Gastroesophageal sphincter (tissue), 4 donors: ENCODE measurements around the gene TFDP2. TPM values are rescaled to one million over a fixed set of nuclear protein-coding genes. Genes with fewer than 3 reads are reported as not detected.

Source experiments
- ATAC-seq: fragments of 150-250 bp; one replicate; pipeline ENCODE4 v1.9.1; 2016; ENCODE audit warnings: mild to moderate bottlenecking, moderate library complexity
- H3K27ac ChIP-seq, 4 donors: fragments of 200-600 bp; sonication (generic) in 3 of 4; 1 replicate in 3 of 4; 2 replicates in 1 of 4; pipeline ENCODE4 v1.5.1; 2016 to 2019
- H3K27me3 ChIP-seq: fragments of 200-600 bp; sonication (generic); one replicate; pipeline ENCODE4 v1.5.1; 2019
- H3K36me3 ChIP-seq, 2 donors: fragments of 200-600 bp; sonication (generic); one replicate each; pipeline ENCODE4 v1.5.1; 2019; ENCODE audit warnings: control low read depth in 1 of 2
- H3K4me1 ChIP-seq, 3 donors: fragments of 200-600 bp; sonication (generic); 1 replicate in 2 of 3; 2 replicates in 1 of 3; pipeline ENCODE4 v1.5.1; 2016 to 2019; ENCODE audit warnings: control low read depth in 2 of 3
- H3K4me3 ChIP-seq, 2 donors: fragments of 200-600 bp; sonication (generic); one replicate each; pipeline ENCODE4 v1.5.1; 2019; ENCODE audit warnings: mild to moderate bottlenecking in 1 of 2, moderate library complexity in 1 of 2
- H3K9me3 ChIP-seq, 3 donors: fragments of 200-600 bp; sonication (generic); one replicate each; pipeline ENCODE4 v1.5.1; 2017 to 2019; ENCODE audit warnings: control low read depth in 2 of 3
- EP300 ChIP-seq: sonication (generic); formaldehyde crosslinking; IDR thresholded peaks from one replicate; pipeline ENCODE4 v1.6.1; 2017; ENCODE audit warnings: antibody characterized with exemption, mild to moderate bottlenecking
- POLR2A ChIP-seq, 2 donors: fragments of 450-650 bp; IDR thresholded peaks; one replicate each; pipeline ENCODE4 v1.6.1; 2017; ENCODE audit warnings: antibody characterized with exemption in 2 of 2, mild to moderate bottlenecking in 2 of 2, moderate library complexity in 1 of 2
- POLR2AphosphoS5 ChIP-seq: sonication (generic); formaldehyde crosslinking; IDR thresholded peaks from one replicate; pipeline ENCODE4 v1.6.1; 2017; ENCODE audit warnings: antibody characterized with exemption
- WGBS, 2 donors: methylation state at CpG; one replicate each; pipeline ENCODE4 v1.1.5; 2018; ENCODE audit warnings: low coverage in 1 of 2; 5-methylcytosine and 5-hydroxymethylcytosine counted together
- total RNA-seq, 4 donors: library from RNA; depleted of rRNA; stranded (reverse); fragments of >200 nt; gene quantifications; one replicate each; pipeline ENCODE4 v1.1.0, GENCODE V29; 2016
- TF ChIP-seq, protein P1 (sequence below), 4 experiments: fragments of 200-600 bp in 2 of 4; fragments of 450-650 bp in 2 of 4; sonication (generic) in 1 of 4; IDR thresholded peaks; one replicate each; pipeline ENCODE4 v1.5.1; 2017 to 2019; ENCODE audit warnings: antibody characterized with exemption in 4 of 4, mild to moderate bottlenecking in 2 of 4, moderate library complexity in 2 of 4

TFDP2 gene, protein sequence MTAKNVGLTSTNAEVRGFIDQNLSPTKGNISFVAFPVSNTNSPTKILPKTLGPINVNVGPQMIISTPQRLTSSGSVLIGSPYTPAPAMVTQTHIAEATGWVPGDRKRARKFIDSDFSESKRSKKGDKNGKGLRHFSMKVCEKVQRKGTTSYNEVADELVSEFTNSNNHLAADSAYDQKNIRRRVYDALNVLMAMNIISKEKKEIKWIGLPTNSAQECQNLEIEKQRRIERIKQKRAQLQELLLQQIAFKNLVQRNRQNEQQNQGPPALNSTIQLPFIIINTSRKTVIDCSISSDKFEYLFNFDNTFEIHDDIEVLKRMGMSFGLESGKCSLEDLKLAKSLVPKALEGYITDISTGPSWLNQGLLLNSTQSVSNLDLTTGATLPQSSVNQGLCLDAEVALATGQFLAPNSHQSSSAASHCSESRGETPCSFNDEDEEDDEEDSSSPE
- 100 to 1,000 TPM in 2 of 4 donors, 10 to 100 TPM in 2; 56.2 to 267 (median 108) TPM for total RNA-seq

DNA sequence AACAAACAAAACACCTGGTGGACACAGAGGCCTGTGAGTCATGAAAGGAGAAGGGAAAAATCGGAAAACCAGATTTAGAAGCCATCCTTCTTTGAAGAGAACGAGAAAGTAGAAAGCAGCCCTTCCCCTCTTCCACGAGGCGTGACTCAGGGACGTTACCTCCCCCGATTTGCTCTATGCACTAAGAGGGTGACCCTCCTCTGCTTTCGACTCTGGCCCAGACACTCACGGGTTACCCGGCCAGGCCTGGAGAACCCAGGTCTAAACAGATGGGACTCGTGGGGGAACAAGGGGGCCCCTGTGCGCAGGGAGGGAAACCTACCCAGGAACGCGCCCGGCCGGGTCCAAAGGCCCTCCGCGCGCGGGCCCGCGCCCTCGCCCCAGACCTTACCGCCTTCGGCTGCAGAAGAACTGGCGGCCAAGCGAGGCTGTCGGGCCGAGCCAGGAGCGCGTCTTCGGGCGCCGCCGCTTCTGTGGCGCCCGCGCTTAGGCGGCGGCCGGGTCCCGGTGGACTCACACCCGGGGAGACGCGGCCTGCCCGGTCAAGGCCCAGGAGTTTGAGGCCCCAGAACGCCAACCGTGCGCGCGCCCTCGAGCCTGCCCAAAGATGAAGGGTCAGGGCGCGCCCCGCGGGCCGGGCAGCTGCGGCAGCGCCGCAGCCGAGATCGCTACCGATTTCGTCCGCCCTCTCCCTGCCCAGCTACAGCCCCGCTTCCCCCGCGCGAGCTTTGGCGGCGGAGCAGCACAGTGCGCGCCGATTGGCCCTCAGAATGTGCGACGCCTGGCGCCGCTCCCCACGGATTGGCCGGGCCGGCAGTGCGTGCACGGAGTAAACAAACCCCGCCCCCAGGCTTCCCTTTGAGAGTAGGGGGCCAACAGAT is at the start of gene TFDP2:
Gene TFDP2 (minus strand): TSS at position 753 of the 881 bp plus-strand sequence. CDS start 47,795 bp downstream, outside the sequence.
- WGBS, 2 donors: 0% methylated on average over 5 of the region's 83 CpGs; no CpG with 5 or more reads in 1 of the 2 donors
- peak; percentile 99 for ATAC-seq
- TF ChIP-seq POLR2A (IDR thresholded peaks at IDR 0.05) (peak; percentile 87 to 89), EP300 (no peak), POLR2AphosphoS5 (peak; percentile 89)
- TF ChIP-seq, protein P1, sequence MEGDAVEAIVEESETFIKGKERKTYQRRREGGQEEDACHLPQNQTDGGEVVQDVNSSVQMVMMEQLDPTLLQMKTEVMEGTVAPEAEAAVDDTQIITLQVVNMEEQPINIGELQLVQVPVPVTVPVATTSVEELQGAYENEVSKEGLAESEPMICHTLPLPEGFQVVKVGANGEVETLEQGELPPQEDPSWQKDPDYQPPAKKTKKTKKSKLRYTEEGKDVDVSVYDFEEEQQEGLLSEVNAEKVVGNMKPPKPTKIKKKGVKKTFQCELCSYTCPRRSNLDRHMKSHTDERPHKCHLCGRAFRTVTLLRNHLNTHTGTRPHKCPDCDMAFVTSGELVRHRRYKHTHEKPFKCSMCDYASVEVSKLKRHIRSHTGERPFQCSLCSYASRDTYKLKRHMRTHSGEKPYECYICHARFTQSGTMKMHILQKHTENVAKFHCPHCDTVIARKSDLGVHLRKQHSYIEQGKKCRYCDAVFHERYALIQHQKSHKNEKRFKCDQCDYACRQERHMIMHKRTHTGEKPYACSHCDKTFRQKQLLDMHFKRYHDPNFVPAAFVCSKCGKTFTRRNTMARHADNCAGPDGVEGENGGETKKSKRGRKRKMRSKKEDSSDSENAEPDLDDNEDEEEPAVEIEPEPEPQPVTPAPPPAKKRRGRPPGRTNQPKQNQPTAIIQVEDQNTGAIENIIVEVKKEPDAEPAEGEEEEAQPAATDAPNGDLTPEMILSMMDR (IDR thresholded peaks at IDR 0.05): peak in 1 of 4 experiments; percentile 24
- H3K27ac ChIP-seq: peak within 1 kb of the TSS; percentile 73 to 98 (median 92)
- H3K27me3 ChIP-seq: no peaks in the 10 kb centered on the region
- no peaks in the 10 kb centered on the region for H3K36me3 ChIP-seq
- no peaks in the 10 kb centered on the region for H3K9me3 ChIP-seq
- peak within 1 kb of the TSS; percentile 59 to 72 for H3K4me3 ChIP-seq
- H3K4me1 ChIP-seq: peaks cover 0 to 48% (median 4%) of the 10 kb centered on the region in 3 donors

DNA sequence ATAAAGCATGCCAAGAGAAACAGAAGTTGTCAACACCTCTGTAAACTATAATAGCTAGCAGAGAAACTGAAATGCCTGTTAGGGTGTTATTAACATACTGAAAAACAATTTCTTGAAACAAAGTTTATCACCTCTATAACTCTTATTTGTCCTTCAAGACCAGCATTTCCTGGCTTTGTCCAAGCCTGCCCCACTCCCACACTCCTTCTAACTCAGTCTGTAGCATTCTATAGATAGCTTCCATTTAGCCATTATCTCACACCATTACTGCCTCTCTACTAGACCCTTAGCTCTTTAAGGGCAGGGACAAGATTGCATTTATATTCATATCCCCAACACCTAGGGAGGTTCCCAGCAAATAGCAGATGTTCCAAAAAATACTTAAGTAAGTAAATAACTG is 39.5 kb upstream of the TFDP2 start:
- TF ChIP-seq, protein P1 (IDR thresholded peaks at IDR 0.05): no peak
- TF ChIP-seq POLR2A (IDR thresholded peaks at IDR 0.05) (no peak), POLR2AphosphoS5 (no peak), EP300 (no peak)
- Histone ChIP-seq H3K27ac (peak overlapping the region in 1 of 4 donors; percentile 31), H3K9me3 (no peaks in the 10 kb centered on the region), H3K27me3 (no peaks in the 10 kb centered on the region), H3K4me1 (peaks cover 0 to 12% (median 0%) of the 10 kb centered on the region in 3 donors), H3K4me3 (no peak overlapping the region), H3K36me3 (peaks cover 0 to 44% of the 10 kb centered on the region in 2 donors)
- ATAC-seq: no peak

DNA sequence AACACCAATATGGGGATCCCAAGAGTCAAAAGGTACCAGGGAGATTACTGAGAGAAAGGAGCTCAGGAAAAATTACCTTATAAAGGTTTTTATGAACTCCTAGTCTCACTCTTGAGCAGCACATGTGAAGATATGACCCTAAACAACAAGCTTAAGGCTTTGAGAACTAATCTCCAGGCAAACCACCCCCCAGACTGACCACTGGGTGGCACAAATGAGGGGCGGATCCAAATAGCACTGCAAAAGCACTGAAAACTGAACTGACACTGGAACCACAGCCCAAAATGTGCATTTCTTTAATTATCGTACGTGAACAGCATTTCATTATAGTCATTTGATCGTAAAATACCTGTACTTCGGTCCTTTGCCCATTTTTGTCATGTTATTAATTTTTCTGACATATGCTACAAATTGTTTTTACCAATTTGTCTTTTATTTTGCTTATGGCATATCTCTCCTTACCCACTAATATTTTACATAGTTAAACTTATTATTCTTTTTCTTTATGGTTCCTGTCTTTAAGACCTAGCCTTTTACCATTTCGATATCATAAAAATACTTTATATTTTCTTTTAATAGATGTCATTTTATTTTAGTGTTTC is 31.5 kb upstream of the TFDP2 start:
- TF ChIP-seq EP300: no peak
- TF ChIP-seq, protein P1 (IDR thresholded peaks at IDR 0.05): peak; percentile 43 to 63 (median 50)
- Histone ChIP-seq H3K36me3 (peaks cover 0 to 76% of the 10 kb centered on the region in 2 donors), H3K9me3 (no peaks in the 10 kb centered on the region), H3K4me3 (no peak overlapping the region), H3K27me3 (no peaks in the 10 kb centered on the region), H3K27ac (no peak overlapping the region), H3K4me1 (no peaks in the 10 kb centered on the region)
- no peak for ATAC-seq
- 75 to 77% methylated on average over 6 of the region's 6 CpGs for WGBS, 2 donors

DNA sequence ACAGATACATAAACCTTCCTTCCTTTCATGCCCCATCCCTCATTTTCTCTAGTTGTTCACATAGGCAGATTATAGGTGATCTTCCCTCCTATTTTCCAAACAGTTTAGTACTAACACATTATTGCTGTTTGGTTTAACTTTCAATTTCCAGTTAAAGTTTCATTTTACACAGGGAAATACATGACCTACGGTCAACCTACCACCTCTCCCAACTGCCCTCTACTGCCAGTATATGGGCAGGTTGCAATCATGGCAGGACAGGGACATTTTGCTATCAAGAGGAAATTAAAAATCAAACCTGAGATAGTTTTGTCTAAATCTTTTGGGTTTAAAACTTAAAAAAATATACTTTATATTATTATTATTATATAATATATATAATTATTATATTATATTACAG is 26.1 kb upstream of the TFDP2 start:
- Histone ChIP-seq H3K36me3 (peaks cover 0 to 66% of the 10 kb centered on the region in 2 donors), H3K4me1 (no peaks in the 10 kb centered on the region), H3K27ac (no peak overlapping the region), H3K27me3 (no peaks in the 10 kb centered on the region), H3K4me3 (no peak overlapping the region), H3K9me3 (no peaks in the 10 kb centered on the region)
- WGBS, 2 donors: 71 to 86% methylated on average over 1 of the region's 1 CpG
- no peak for ATAC-seq
- no peak for TF ChIP-seq POLR2AphosphoS5
- no peak for TF ChIP-seq POLR2A (IDR thresholded peaks at IDR 0.05)
- TF ChIP-seq EP300: no peak
- TF ChIP-seq, protein P1 (IDR thresholded peaks at IDR 0.05): no peak
